T-helper 1 cell treated with Interleukin-12 subunit alpha and Interleukin-12 subunit beta and Interleukin-4 antibody, amounts not matched to agents 30 μg/mL and 1 μg/mL, for 36 hours (primary cell): ENCODE measurements around the gene UNC13B.

Experiments
- H3K27ac Mint-ChIP-seq: one replicate; pipeline ENCODE4 v1.8.0; 2021; ENCODE audit warnings: mild to moderate bottlenecking, mixed read lengths
- H3K27me3 Mint-ChIP-seq: one replicate; pipeline ENCODE4 v1.8.0; 2021; ENCODE audit warnings: low read depth, mixed read lengths
- H3K36me3 Mint-ChIP-seq: one replicate; pipeline ENCODE4 v1.8.0; 2021; ENCODE audit warnings: low read depth, mixed read lengths
- H3K4me1 Mint-ChIP-seq: one replicate; pipeline ENCODE4 v1.8.0; 2021; ENCODE audit warnings: low read depth, mixed read lengths
- H3K4me3 Mint-ChIP-seq: one replicate; pipeline ENCODE4 v1.8.0; 2021; ENCODE audit warnings: mild to moderate bottlenecking, moderate library complexity, mixed read lengths
- H3K9me3 Mint-ChIP-seq: one replicate; pipeline ENCODE4 v1.8.0; 2021; ENCODE audit warnings: mixed read lengths

Gene UNC13B

GRCh38 chr9:35161713-35162604 lies at the start of gene UNC13B:
Gene UNC13B, plus strand, starts transcription at chr9:35162009. Its CDS starts 275 bp downstream, at chr9:35162284.
- H3K4me3 Mint-ChIP-seq: peak within 1 kb of the TSS; percentile 87
- no peaks in the 10 kb centered on the region for H3K9me3 Mint-ChIP-seq
- no peaks in the 10 kb centered on the region for H3K36me3 Mint-ChIP-seq
- H3K4me1 Mint-ChIP-seq: peaks cover 10% of the 10 kb centered on the region
- H3K27me3 Mint-ChIP-seq: peaks cover 24% of the 10 kb centered on the region
- no peak within 1 kb of the TSS for H3K27ac Mint-ChIP-seq

GRCh38 chr9:35112257-35113020 lies 49.4 kb upstream of the UNC13B start:
- peaks cover 61% of the 10 kb centered on the region for H3K4me1 Mint-ChIP-seq

GRCh38 chr9:35114113-35114839 lies 47.5 kb upstream of the UNC13B start:
- Mint-ChIP-seq H3K36me3 (peaks cover 4% of the 10 kb centered on the region), H3K27ac (peak overlapping the region; percentile 95), H3K9me3 (no peaks in the 10 kb centered on the region), H3K4me3 (peak overlapping the region; percentile 99), H3K27me3 (no peaks in the 10 kb centered on the region), H3K4me1 (peaks cover 56% of the 10 kb centered on the region)

More at GRCh38 chr9:35112257-35113020, 49.4 kb upstream of the UNC13B start:
- H3K27ac Mint-ChIP-seq: peak overlapping the region; percentile 86
- no peaks in the 10 kb centered on the region for H3K9me3 Mint-ChIP-seq
- H3K27me3 Mint-ChIP-seq: no peaks in the 10 kb centered on the region
- peaks cover 9% of the 10 kb centered on the region for H3K36me3 Mint-ChIP-seq
- H3K4me3 Mint-ChIP-seq: peak overlapping the region; percentile 78

- no peaks in the 10 kb centered on the region for H3K27me3 Mint-ChIP-seq
- H3K4me3 Mint-ChIP-seq: peak overlapping the region; percentile 99
- no peaks in the 10 kb centered on the region for H3K9me3 Mint-ChIP-seq
- H3K4me1 Mint-ChIP-seq: peaks cover 53% of the 10 kb centered on the region
- peaks cover 4% of the 10 kb centered on the region for H3K36me3 Mint-ChIP-seq
- peak overlapping the region; percentile 95 for H3K27ac Mint-ChIP-seq
Observed at GRCh38 chr9:35114840-35115628, 46.8 kb upstream of the UNC13B start.

- H3K27ac Mint-ChIP-seq: peak within 1 kb of the TSS; percentile 95
- no peaks in the 10 kb centered on the region for H3K9me3 Mint-ChIP-seq
- peak within 1 kb of the TSS; percentile 99 for H3K4me3 Mint-ChIP-seq
- peaks cover 47% of the 10 kb centered on the region for H3K4me1 Mint-ChIP-seq
- no peaks in the 10 kb centered on the region for H3K27me3 Mint-ChIP-seq
- H3K36me3 Mint-ChIP-seq: peaks cover 4% of the 10 kb centered on the region
Observed at GRCh38 chr9:35115680-35116538, 45.9 kb upstream of the UNC13B start, which contains the start of gene ATOSB. Gene ATOSB, minus strand, starts transcription at chr9:35115862. Its CDS starts 7,588 bp downstream, at chr9:35108274.

GRCh38 chr9:35116539-35116897 lies 45.3 kb upstream of the UNC13B start:
- Mint-ChIP-seq H3K27ac (peak overlapping the region; percentile 95), H3K36me3 (peaks cover 4% of the 10 kb centered on the region), H3K9me3 (no peaks in the 10 kb centered on the region), H3K27me3 (no peaks in the 10 kb centered on the region), H3K4me1 (peaks cover 45% of the 10 kb centered on the region), H3K4me3 (peak overlapping the region; percentile 99)

- H3K4me1 Mint-ChIP-seq: peaks cover 40% of the 10 kb centered on the region
- peak overlapping the region; percentile 99 for H3K4me3 Mint-ChIP-seq
- H3K9me3 Mint-ChIP-seq: no peaks in the 10 kb centered on the region
- peaks cover 4% of the 10 kb centered on the region for H3K36me3 Mint-ChIP-seq
- no peaks in the 10 kb centered on the region for H3K27me3 Mint-ChIP-seq
- peak overlapping the region; percentile 95 for H3K27ac Mint-ChIP-seq
Observed at GRCh38 chr9:35116898-35117551, 44.8 kb upstream of the UNC13B start.

GRCh38 chr9:35134920-35135319 lies 26.9 kb upstream of the UNC13B start:
- H3K4me1 Mint-ChIP-seq: no peaks in the 10 kb centered on the region
- no peaks in the 10 kb centered on the region for H3K27me3 Mint-ChIP-seq
- no peak overlapping the region for H3K4me3 Mint-ChIP-seq
- H3K27ac Mint-ChIP-seq: no peak overlapping the region
- peaks cover 12% of the 10 kb centered on the region for H3K9me3 Mint-ChIP-seq
- H3K36me3 Mint-ChIP-seq: no peaks in the 10 kb centered on the region

- no peaks in the 10 kb centered on the region for H3K4me1 Mint-ChIP-seq
- no peaks in the 10 kb centered on the region for H3K36me3 Mint-ChIP-seq
- H3K27ac Mint-ChIP-seq: no peak overlapping the region
- peaks cover 17% of the 10 kb centered on the region for H3K9me3 Mint-ChIP-seq
- no peaks in the 10 kb centered on the region for H3K27me3 Mint-ChIP-seq
- H3K4me3 Mint-ChIP-seq: no peak overlapping the region
Observed at GRCh38 chr9:35135988-35136387, 25.8 kb upstream of the UNC13B start.

GRCh38 chr9:35136866-35137265 lies 24.9 kb upstream of the UNC13B start:
- Mint-ChIP-seq H3K36me3 (no peaks in the 10 kb centered on the region), H3K9me3 (peaks cover 19% of the 10 kb centered on the region), H3K27ac (no peak overlapping the region), H3K4me1 (no peaks in the 10 kb centered on the region), H3K27me3 (no peaks in the 10 kb centered on the region), H3K4me3 (no peak overlapping the region)

- H3K4me1 Mint-ChIP-seq: no peaks in the 10 kb centered on the region
- H3K4me3 Mint-ChIP-seq: no peak overlapping the region
- H3K27ac Mint-ChIP-seq: no peak overlapping the region
- no peaks in the 10 kb centered on the region for H3K36me3 Mint-ChIP-seq
- no peaks in the 10 kb centered on the region for H3K27me3 Mint-ChIP-seq
- H3K9me3 Mint-ChIP-seq: peaks cover 22% of the 10 kb centered on the region
Observed at GRCh38 chr9:35140093-35140492, 21.7 kb upstream of the UNC13B start.

GRCh38 chr9:35142037-35142436 lies 19.8 kb upstream of the UNC13B start:
- Mint-ChIP-seq H3K27ac (no peak overlapping the region), H3K9me3 (peaks cover 23% of the 10 kb centered on the region), H3K36me3 (no peaks in the 10 kb centered on the region), H3K4me3 (no peak overlapping the region), H3K27me3 (no peaks in the 10 kb centered on the region), H3K4me1 (no peaks in the 10 kb centered on the region)
